ENCODE data around the gene NFATC1. TPM values are rescaled to one million over a fixed set of nuclear protein-coding genes. Genes with fewer than 3 reads are reported as not detected.
A peak's percentile ranks its signal among the peaks of the same experiment; 100 is the strongest.

NFATC1 gene
- total RNA-seq, 4 donors from 2014 or later = 0.79 to 4.8 (median 2.6) TPM

GRCh38 chr18:79534356-79534755 is 138.6 kb downstream of the NFATC1 start:
- Histone ChIP-seq H3K27me3 (peaks cover 0 to 86% (median 0%) of the 10 kb centered on the region in 4 donors), H3K36me3 (peaks cover 0 to 3% (median 0%) of the 10 kb centered on the region in 3 donors), H3K4me1 (peaks cover 0 to 8% (median 0%) of the 10 kb centered on the region in 3 donors), H3K9me3 (peaks cover 0 to 5% (median 0%) of the 10 kb centered on the region in 3 donors), H3K27ac (no peak overlapping the region), H3K4me3 (no peak overlapping the region)
- TF ChIP-seq POLR2A (IDR thresholded peaks at IDR 0.05) (no peak), CTCF (IDR thresholded peaks at IDR 0.05) (no peak)
- no peak for DNase-seq
- intact Hi-C loops (cut with DNase I) = loop anchor here (10.0 kb wide), 1 partner anchor 110 kb away; no protein-coding TSS in a partner anchor
- WGBS, 2 donors = 80 to 90% methylated on average over 13 of the region's 13 CpGs

GRCh38 chr18:79537758-79538157 is 142.0 kb downstream of the NFATC1 start:
- no peak for DNase-seq
- TF ChIP-seq CTCF (IDR thresholded peaks at IDR 0.05) (no peak), POLR2A (IDR thresholded peaks at IDR 0.05) (no peak)
- Histone ChIP-seq H3K4me3 (no peak overlapping the region), H3K9me3 (peaks cover 0 to 5% (median 0%) of the 10 kb centered on the region in 3 donors), H3K36me3 (no peaks in the 10 kb centered on the region), H3K27me3 (peaks cover 0 to 60% (median 0%) of the 10 kb centered on the region in 4 donors), H3K27ac (no peak overlapping the region), H3K4me1 (peaks cover 4 to 16% (median 8%) of the 10 kb centered on the region in 3 donors)
- 91 to 96% methylated on average over 8 of the region's 8 CpGs for WGBS, 2 donors
- intact Hi-C loops (cut with DNase I) = loop anchor here (10.0 kb wide), 1 partner anchor 107 kb away; no protein-coding TSS in a partner anchor

DNA sequence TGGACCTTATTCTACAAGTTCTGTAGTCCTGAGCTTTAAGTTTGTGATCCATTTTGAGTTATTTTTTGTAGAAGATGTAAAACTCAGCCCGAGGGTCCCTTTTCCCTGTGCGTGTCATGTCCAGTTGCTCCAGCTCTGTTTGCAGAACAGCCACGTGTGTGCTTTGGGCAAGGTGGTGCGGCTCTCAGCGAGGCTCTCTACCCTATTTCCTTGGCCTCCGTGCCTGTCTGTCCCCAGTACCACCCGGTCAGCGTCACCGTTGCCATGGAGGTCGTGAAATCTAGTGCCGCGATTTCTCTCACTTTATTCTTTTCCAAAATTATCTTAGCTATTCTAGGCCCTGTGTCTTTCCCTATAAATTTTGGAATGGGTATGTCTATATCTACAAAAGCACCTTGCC is 142.9 kb downstream of the NFATC1 start:
- 92 to 95% methylated on average over 12 of the region's 12 CpGs for WGBS, 2 donors
- intact Hi-C loops (cut with DNase I) = loop anchor here (10.0 kb wide), 1 partner anchor 106 kb away; no protein-coding TSS in a partner anchor
- H3K27ac ChIP-seq = no peak overlapping the region

DNA sequence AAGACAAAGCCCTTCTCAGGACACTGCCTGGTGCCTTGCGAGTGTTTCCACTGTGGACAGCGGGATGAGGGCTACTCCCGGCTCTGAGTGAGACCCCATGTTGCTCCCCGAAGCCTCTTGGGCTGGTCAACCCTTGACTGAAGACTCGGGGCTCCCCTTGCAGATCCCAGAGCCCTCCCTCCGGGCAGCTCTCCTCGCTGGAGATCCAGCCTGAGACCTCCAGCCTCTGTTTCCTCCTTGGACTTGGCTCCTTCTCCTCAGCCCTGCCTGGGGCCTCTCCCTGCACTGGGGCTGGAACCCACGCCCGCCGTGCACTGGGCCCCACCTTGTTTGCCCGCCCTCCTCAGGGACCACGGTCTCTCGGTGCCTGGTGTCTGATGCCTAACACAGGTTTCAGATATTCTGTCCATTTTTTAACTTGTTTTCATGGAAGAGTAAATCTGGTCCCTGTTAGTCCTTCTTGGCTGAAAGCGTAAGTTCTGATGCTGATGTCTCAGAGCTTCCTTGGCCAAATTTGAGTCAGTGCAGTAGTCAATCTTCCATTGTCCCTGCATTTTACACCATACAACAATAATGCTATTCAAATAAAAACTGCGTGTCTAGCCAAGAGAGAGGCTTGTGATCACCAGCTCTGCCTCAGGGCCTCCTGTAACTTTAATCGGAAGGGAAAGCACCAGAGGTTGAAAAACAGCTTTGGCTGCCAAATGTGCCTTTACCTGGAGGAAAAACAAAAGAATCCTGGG is 144.6 kb downstream of the NFATC1 start:
- Histone ChIP-seq H3K36me3 (no peaks in the 10 kb centered on the region), H3K27me3 (peaks cover 0 to 64% (median 0%) of the 10 kb centered on the region in 4 donors), H3K4me3 (no peak overlapping the region), H3K27ac (peak overlapping the region in 1 of 4 donors; percentile 39), H3K9me3 (peaks cover 0 to 5% (median 0%) of the 10 kb centered on the region in 3 donors), H3K4me1 (peaks cover 4 to 16% (median 8%) of the 10 kb centered on the region in 3 donors)
- TF ChIP-seq CTCF (IDR thresholded peaks at IDR 0.05) (no peak), POLR2A (IDR thresholded peaks at IDR 0.05) (no peak)
- intact Hi-C loops (cut with DNase I) = no loop called here
- WGBS, 2 donors = 50 to 51% methylated on average over 9 to 16 of the region's 16 CpGs
- DNase-seq = no peak

More for the DNA sequence above, 142.9 kb downstream of the NFATC1 start:
- Histone ChIP-seq H3K9me3 (peaks cover 0 to 5% (median 0%) of the 10 kb centered on the region in 3 donors), H3K4me1 (peaks cover 4 to 16% (median 8%) of the 10 kb centered on the region in 3 donors), H3K4me3 (no peak overlapping the region), H3K27me3 (peaks cover 0 to 60% (median 0%) of the 10 kb centered on the region in 4 donors), H3K36me3 (no peaks in the 10 kb centered on the region)
- TF ChIP-seq POLR2A (IDR thresholded peaks at IDR 0.05) (no peak), CTCF (IDR thresholded peaks at IDR 0.05) (no peak)
- DNase-seq = no peak

DNA sequence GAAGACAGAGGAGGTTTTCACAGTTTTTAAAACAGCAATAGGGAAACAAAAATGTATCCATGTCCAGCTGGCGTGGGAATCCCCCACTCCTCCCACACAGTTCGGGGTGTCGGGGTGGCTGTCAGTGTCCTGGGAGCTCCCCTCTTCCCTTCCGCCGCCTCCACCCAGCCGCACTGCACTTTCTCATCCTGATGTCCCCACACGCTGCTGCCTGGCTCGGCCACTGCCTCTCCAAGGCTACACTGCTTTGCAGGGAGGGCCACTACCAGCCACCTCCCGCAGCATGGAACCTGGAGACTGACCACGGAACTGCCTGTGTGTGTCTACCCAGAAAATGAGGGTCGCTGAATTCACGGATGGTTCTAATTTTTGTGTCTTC is 145.2 kb downstream of the NFATC1 start:
- peaks cover 0 to 64% (median 0%) of the 10 kb centered on the region in 4 donors for H3K27me3 ChIP-seq
- no peak for DNase-seq
- peaks cover 4 to 16% (median 8%) of the 10 kb centered on the region in 3 donors for H3K4me1 ChIP-seq
- peak overlapping the region in 1 of 4 donors; percentile 39 for H3K27ac ChIP-seq
- H3K9me3 ChIP-seq = peaks cover 0 to 5% (median 0%) of the 10 kb centered on the region in 3 donors
- H3K4me3 ChIP-seq = peak overlapping the region in 1 of 4 donors; percentile 21
- H3K36me3 ChIP-seq = no peaks in the 10 kb centered on the region
- TF ChIP-seq CTCF (IDR thresholded peaks at IDR 0.05) (no peak), POLR2A (IDR thresholded peaks at IDR 0.05) (no peak)
- intact Hi-C loops (cut with DNase I) = no loop called here
- 37 to 57% methylated on average over 7 to 10 of the region's 12 CpGs for WGBS, 2 donors

Measured in esophagus squamous epithelium (tissue), 5 donors.